Activated naive CD4-positive, alpha-beta T cell treated with anti-CD3 and anti-CD28 coated beads, Interleukin-2, amount 50 U/mL, for 16 hours (primary cell): ENCODE data around the gene ARNT2.

Source experiments
- DNase-seq: peaks from one replicate; pipeline ENCODE4 v3.0.0-alpha.2; 2020

ARNT2 gene

DNA sequence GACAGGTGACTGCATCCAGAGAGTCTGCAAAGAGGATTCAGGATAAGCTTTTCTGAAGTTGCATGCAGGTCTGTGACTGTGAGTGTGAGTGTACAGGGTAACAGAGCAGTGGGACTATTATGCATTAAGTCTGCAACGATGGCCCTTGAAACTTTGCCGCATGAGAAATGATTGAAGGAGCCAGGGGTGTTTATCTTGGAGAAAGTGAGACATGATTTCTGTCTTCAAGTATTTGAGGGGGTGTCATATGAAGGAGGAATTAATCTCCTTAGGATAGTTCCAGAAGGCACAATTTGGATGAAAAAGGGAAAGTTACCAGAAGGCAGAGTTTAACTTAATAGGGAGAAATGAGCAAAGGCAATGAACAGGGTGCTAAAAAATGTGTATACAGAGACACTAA lies 119.6 kb downstream of the ARNT2 start:
- DNase-seq, result no peak

DNA sequence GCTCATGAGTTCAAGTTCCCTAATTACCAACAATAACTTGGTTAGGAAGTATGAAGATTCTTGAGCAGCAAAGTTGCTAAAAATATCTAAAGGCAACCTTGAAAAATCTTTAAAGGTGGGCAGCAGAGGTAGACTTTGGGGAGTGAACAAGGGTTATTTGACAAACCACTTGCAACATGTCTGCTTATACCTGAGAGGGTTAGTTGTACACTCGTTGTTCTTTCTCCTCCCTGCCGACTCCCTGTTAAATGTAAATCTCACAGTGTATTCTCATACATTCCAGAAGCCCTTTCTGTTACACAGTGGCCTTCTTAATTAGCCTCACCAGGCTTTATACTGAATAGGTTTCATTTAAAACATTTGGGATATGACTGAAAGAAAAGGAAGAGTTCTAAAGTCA lies 121.7 kb downstream of the ARNT2 start:
- DNase-seq, result no peak

DNA sequence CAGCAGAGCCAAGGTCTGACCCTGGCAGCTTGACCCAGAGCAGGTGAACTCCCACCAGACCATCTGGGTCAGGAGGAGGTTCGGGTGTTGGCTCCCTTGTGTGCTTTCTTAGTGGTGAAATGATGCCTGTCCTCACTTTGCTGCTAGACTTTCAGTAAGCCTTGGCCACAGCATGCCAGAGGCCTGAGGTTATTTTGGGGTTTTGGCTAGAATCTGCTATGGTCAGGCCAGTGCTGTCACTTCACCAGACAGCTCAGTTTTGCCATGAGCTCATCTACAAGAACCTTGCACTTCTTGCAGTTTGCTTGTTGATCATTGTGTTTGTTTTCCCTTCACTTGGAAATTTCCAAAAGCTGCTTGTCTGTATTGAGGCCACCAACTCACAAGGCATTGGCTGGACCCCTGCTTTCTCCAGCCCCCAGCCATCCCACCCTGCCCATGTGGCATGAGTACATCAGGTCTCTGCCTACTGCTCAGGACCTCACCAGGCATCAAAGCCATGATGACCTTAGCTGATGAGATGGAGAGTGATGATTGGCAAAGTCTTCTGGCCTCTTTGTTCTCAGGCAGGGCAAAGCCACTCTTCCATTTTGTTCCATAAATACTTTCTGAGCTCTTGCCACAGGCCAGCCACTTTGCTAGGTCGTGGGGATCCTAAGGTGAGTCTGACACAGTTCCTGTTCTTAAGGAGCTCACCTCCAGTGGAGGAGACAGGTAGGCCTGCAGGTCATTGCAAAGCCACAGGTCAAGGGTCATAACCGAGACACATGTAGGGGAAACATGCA lies 122.6 kb downstream of the ARNT2 start:
- no peak for DNase-seq

DNA sequence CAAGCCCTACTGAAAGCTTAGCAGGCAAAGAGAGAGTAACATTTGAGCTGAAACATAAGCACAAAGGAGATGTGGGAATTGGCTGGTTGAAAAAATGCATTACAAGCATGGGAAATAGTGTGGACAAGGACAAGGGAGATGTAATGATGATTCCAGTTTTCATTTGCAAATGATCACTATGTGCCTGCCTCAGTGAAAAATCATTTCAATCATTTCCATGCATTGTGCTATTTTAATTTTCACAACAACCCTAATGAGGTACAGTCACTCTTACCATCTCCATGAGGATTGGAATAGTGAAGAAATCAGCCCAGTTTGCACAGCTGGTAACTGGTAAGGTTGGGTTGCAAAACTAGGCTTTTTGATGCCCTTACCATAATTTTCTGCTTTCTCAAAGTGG lies 123.2 kb downstream of the ARNT2 start:
- DNase-seq, result no peak

DNA sequence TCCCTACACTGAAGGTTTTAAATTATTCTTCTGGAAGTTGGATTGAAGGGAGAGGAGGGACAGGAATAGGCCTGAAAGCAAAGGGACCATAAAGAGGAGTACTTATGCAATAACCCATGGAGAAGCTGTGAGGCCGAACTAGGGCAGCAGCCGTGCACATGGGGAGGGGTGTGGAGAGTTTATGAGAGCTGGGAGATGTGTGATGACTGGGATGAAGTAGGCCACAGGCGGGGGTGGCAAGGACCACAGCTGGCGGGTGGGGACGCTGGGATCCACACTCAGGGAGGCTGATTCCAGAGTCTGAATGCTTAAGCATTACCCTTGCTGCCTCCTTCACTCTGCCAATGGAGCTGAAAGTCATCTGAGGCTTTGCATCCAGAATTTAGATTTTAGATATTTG lies 123.8 kb downstream of the ARNT2 start:
- DNase-seq, result no peak

DNA sequence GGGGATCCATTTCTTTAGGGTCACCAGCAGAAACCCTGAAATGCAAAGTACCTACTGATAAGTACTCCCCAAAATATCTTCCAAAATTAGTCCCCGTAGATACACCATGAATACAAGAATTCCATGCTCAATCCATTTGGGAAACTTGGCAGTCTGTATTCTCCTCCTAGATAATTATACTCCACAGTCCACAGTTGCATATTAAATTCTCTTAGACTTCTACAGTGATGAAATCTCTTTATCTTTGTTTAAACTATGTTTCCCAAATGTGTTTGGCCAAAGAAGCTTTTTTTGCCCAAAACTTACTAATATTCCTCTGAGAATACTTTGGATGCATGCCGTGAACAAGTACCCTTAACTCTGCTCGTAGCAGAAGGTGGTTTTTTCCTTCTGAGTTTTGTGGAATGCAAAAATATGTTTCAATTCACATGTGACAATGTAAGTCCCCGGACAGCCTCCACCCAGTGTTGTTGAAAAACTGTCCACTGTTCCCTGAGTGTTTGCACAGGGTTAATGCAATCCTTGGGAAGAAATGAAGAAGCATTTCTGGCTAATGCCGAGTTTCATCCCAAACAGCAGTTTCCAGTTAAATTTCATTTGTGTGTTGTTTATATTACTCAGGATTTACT lies 126.7 kb downstream of the ARNT2 start:
- DNase-seq, result no peak

DNA sequence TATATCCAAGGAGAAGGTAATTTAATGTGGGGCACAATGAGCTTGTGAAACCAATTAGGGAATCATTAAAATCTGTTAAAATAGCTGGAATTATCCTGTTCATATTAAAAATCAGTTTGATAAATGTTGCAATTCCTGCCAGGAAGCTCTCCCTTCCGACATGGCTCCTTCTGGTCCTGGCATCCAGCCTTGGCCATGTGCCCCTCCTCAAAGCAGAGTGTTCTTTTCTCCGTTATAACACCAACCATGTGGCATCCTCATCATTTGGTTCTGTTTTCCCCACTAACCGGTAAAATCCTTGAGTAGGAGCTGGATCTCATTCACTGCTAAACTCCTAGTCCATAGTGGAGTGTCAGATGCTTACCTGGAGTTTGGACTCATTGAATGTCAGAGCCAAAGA lies 127.2 kb downstream of the ARNT2 start:
- no peak for DNase-seq

DNA sequence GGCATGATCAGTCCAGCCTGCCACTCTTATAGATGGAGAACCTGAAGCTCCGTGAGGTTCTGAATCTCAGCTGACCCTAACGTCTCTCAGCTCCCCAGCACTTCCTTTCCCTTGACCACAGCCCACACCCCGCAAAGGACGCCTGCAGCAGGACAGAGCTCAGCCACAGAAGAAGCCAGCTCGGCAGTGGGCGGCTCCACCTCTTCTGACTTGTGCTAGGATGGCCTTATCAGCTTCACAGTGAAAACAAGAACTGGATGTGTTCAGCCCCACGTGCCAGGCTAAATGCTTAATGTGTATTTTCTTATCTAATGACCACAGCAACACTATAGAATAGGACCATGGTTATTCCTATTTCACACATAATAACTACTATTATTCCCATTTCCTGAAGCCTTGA lies 127.6 kb downstream of the ARNT2 start:
- DNase-seq, result no peak

DNA sequence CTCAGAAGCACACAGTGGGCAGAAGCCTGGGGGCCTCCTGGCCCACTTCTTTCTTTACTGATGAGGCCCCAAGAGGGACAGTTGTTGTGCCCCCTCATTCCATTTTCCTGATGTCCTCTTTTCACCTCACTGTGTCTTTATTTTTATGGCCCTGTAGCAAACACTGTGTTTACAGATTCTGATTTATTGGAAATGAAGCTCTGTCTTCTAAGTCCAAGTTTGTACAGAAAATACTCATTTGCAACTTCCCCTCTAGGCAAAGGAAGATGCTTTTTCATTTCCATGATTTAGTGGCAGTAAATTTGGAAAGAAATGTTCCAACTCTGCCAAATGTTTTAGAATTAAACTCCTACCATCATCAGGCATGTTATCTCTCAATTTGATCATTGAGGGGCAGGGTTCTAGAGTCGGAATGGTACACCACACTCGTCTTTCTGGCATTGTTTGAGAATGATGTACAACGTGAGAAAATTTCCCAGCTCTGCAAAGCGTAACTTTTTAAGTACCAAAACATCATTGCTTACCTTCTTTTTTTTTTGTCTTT lies 129.7 kb downstream of the ARNT2 start:
- DNase-seq, result no peak

DNA sequence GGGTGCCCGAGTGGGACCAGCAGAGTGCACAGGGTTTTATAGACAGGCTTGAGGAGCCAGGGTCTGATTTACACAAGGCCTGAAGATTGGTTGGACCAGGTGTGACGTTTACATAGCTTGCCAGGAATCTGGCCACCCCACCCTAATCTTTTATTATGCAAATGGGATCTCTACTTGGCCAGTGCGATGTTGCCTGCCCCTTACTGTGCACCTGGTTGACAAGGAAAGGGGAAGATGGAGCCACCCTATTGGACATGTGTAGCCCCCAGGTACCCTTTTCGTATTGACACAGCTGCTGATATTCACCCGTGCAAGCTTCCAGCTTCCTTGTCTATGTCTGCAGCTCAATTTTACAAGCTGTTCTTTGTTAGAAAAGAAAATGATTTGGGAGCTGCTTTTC lies 132.0 kb downstream of the ARNT2 start:
- DNase-seq, result no peak

DNA sequence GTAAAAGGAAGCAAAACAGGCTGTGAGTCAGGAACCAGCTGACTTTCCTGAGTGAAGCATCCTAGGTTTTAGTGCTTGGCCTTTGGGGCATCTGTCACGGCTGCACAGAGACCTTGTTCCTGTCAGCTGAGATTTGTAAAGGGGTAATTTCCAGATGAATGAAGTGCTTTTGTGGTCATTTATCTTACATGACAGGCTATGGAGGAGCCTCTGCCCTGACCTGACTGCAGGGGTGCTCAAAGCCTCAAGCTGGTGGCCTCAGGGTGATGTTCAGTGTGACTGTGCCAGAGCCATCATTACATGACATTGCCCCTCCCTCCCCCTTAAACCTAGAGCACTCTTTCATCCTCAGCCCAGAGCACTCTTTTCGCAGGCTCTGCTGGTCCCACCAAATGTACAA lies 132.5 kb downstream of the ARNT2 start:
- DNase-seq, result no peak

DNA sequence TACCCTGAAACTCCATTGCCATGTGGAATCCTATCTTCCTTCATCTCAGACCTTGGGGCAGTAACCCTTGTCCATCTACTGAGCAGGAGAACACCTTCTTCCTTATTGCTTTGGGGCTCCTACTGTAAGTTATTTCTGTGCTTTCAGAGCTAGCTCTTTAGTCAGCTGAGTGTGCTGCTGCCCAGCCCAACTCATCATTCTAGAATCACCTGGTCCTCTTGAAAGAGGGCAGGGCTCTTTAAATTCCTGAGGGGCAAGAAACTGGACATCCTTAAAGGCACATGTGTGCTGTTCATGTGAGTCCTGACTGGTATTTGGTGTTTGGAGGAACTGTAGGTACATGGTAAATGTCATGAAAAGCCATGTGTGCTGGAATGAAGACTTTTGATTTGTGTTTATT lies 140.9 kb downstream of the ARNT2 start:
- DNase-seq, result no peak

DNA sequence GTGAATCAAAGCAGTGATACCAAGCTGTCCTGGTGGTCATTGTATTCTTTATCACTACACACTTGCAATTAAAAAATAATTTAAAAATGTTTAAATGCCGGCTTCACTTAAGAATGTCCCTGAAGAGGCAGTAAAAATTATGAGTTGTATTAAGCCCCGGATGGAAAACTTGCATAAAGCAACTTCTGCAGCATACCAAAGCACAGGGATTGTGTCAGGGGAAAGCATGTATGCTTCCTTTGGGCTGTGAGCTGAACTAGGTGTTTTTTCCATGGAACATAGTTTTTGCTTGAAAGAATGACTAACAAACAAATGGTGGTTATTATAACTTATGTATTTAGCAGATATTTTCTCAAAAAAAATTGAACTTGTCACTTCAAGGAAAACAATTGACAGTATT lies 143.1 kb downstream of the ARNT2 start:
- no peak for DNase-seq

DNA sequence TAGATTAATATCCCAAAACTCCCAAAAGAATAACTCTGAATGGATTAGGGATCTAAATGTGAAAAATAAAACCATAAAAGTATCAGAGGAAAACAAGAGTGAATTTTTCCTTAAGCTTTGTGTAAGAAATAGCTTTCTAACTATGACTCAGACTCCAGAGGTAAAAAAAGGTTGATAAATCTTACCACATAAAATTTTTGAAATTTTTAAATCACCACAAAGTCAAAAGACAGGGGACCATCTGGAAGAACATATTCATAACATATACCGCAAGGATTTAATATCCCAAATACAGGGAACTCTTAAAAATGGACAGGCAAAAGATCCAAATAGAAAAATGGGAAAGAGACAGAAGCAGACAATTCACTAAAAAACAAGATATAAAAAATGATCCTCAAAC lies 145.0 kb downstream of the ARNT2 start:
- no peak for DNase-seq

DNA sequence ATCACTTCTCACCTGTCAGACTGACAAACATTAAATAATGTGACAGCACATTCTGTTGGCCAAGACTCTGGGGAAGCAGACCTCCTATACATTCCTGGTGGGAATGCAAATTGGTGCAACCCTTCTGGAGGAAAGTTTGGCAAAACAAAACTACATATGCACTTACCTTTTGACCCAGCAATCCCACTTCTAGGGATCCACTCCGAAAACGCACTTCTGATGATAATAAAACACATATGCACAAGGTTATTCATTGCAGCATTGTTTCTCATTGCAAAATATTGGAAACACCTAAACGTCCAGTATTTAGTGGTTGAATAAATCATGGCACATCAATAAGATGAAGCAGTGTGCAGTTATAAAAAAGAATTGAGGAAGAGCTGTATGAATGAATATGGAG lies 145.5 kb downstream of the ARNT2 start:
- no peak for DNase-seq

DNA sequence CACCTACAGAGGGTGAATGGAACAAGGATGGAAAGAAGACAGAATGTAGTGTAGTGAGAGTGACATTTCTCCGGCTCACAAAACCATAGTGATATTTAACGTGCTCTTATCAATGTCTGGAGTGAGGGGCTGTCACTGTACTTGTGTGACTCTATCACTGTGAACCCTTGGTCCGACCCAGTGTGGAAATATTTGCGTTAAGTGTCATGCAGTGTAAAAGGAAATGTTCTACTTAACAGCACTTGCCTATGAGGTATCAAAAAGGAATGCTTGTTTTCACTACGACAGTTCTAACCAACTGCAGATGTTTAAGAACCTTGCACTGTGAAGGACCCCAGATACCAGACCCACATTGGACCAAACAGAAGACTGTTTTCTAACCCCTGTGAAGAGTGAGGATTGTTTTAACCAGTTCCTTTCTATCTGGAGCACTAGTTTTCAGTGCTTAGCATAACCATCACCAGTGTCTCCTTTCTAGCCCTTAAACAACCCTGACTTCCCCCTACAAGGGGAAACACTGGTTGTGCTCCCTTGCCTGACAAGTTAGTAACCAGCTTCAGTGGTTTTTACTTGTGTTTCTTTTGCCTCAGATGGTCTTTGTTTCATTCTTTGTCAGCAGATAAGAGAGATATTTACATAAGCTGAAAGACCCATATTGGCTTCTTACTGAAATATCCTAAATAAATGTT lies 146.2 kb downstream of the ARNT2 start:
- no peak for DNase-seq

DNA sequence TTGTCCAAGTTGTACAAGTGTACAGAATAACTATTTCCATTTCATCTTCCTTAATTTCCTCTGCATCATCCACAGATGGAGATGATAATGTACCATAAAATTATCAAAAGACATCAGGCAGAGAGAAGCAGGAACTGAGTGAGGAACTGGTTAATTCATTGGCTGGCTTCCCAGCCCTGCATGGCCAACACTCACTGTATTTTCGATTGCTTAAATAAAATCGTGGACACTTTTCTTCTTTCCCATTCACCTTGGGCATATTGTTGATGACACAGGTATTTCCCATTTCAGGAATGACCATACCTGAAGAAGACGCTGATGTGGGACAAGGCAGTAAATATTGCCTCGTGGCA lies 146.7 kb downstream of the ARNT2 start:
- DNase-seq, result no peak

DNA sequence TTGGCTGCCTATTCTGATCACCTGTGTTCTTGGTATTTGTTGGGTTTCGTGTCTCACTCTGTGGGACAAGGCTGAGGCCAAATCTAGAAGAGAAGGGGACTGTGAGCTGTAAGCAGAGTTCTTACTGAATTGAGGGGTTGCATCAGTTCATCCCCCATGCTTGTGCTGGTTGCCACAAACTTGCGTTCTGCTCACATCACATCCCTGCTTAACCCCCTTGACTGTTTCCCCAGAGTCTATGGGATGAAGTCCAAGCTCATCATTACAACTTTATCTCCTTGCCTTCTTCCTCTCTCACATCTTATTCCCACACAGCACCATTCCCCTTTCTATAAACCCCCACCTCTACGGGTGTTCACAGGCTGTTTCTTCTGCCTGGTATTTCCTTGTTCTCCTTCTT lies 147.2 kb downstream of the ARNT2 start:
- DNase-seq, result no peak

DNA sequence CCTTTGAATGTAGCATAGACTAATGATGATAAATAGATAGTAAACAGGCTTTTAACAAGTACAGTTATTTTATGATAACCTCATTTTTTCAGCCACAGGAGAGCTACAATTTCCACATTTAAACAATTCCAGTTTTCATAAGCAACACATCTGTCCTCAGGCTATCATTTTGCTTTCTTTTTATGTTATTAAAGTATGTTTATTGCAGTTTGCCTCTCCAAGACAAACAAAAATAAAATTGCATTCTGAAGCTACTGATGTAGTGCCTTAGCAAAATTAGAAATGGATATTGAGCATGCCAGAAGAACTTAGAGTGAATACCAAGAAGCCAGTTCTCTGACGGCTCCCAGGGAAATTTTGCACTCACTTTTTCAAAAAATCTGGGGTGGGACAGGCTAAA lies 150.4 kb downstream of the ARNT2 start:
- no peak for DNase-seq

DNA sequence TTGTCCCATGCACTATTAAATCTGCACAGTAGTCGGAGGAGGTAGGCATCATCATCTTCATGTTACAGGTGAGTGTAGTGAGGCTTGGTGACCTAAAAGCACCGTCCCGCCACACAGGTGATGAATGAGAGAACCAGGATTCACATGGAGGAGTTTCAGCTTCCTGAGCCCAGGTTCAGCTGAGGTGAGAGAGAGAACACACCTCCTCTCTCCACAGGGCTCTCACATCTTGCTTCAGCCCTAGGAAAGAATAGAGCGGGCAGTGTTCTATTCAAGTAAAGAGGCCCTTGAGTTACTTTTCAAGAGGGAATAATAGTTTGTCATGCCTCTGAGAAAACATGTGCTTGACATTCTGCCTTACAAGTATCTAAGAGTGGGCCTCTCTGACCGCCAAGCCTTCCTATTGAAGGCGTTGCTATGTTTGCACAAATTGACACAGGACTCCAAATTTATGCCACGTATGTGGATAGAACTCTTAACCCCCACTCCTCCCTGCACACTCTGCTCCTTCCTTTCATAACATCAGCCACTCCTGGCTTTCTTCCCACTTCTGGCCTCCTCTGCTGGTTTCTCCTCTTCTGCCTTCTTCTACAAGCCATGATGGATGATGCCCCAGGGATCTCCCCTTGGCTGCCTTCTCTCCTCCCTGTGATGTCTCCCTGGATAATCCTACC lies 152.6 kb downstream of the ARNT2 start:
- no peak for DNase-seq

DNA sequence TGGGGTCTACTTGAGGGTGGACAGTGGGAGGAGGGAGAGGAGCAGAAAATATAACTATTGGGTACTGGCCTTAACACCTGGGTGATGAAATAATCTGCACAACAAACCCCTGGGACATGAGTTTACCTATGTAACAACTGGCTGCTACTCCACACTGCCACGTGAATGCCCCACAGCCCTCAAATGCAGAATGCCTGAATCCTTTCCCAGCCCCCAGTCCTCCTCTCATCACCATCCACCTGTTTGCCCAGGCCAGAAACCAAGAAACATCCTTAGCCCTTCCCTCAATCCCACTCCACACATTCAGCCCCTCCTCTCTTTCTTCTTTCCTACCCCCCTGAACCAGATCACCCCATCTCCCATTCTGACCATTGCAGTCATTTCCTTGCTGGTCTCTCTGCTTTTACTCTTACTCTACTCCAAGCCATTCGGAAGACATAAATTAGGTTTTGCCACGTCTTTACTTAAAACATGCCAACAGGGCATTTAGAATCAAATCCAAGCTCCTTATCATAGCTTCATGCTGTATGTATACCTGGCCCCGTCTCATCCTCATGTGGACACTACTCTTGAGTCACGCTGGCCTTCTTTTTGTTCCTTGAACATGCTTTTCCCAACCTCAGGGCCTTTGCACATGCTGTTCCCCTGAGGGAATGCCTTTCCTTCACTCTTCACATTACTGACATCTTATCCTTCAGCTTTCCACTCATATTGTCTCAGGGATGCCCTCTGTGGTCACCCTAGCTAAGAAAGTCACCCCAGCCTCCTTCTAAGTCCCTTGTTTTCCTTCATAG lies 153.5 kb downstream of the ARNT2 start:
- no peak for DNase-seq

DNA sequence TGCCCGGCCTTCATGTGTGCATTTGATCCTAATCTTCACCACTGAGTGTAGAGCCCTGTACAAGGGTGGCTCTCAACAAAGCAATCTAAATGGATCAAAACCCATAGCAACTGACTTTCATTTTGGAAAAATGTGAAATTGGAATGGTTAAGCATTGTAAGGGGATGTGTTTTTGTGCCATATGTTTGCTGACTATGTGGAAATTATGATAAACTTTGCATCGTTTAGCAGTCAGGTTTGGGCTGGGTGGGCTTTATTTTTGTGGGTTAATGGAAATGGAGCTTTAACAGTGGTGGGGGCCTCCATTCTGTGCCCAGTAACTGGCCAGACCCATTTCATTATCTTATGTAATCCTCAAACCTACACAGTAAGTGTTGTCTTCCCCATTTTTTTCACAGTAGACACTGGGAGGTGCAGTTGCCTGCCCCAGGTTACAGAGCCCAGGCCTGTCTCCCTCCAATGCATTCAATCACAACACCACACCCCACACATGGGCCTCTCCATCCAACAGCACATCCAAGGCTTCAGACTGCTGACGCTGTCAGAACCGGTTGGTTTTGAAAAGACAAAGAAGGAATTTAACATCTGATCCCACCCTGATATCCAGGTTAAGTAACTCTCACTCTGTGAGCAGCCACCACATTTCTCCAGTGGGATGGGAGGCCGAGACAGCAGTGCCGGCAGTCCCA lies 154.6 kb downstream of the ARNT2 start:
- DNase-seq, result no peak
